Mesenchymal stem cell (in vitro differentiated cells and primary cell): ENCODE data around the gene RAB20.

ENCODE experiments used
- DNase-seq: peaks from one replicate; pipeline ENCODE4 v3.0.0-alpha.2; 2013
- H2AFZ ChIP-seq: one replicate; pipeline ENCODE4 v1.6.1; 2013; ENCODE audit warnings: low read depth, mild to moderate bottlenecking, control low read depth, inconsistent platforms, low read length, moderate library complexity
- H2AK5ac ChIP-seq: 2 replicates; pipeline ENCODE4 v1.6.1; 2013; ENCODE audit warnings: low read length, moderate library complexity, mild to moderate bottlenecking, inconsistent platforms; ENCODE audit not compliant: severe bottlenecking
- H2BK120ac ChIP-seq: one replicate; pipeline ENCODE4 v1.6.1; 2013; ENCODE audit warnings: low read depth, mild to moderate bottlenecking, inconsistent platforms, low read length, moderate library complexity
- H2BK12ac ChIP-seq, 2 experiments: one replicate each; pipeline ENCODE4 v1.6.1; 2013; ENCODE audit warnings: inconsistent platforms in 2 of 2, low read length in 2 of 2, mild to moderate bottlenecking in 2 of 2, moderate library complexity in 2 of 2, control low read depth in 1 of 2
- H2BK15ac ChIP-seq: one replicate; pipeline ENCODE4 v1.6.1; 2013; ENCODE audit warnings: mild to moderate bottlenecking, low read depth, inconsistent platforms; ENCODE audit not compliant: poor library complexity, severe bottlenecking
- H2BK5ac ChIP-seq: 2 replicates; pipeline ENCODE4 v1.6.1; 2013; ENCODE audit warnings: low read depth, mild to moderate bottlenecking, low read length, control low read depth, inconsistent platforms; ENCODE audit not compliant: poor library complexity, severe bottlenecking
- H3K14ac ChIP-seq, 2 experiments: one replicate each; pipeline ENCODE4 v1.6.1; 2013; ENCODE audit warnings: inconsistent platforms in 2 of 2, low read length in 2 of 2, control low read depth in 1 of 2, mild to moderate bottlenecking in 1 of 2, moderate library complexity in 1 of 2
- H3K18ac ChIP-seq, 2 experiments: one replicate each; pipeline ENCODE4 v1.6.1; 2013; ENCODE audit warnings: inconsistent platforms in 2 of 2, low read length in 2 of 2, control low read depth in 1 of 2, low read depth in 1 of 2, mild to moderate bottlenecking in 1 of 2
- H3K23ac ChIP-seq, 2 experiments: one replicate each; pipeline ENCODE4 v1.6.1; 2013; ENCODE audit warnings: inconsistent platforms in 2 of 2, low read length in 2 of 2, mild to moderate bottlenecking in 2 of 2, moderate library complexity in 2 of 2, control low read depth in 1 of 2
- H3K27ac ChIP-seq: 2 replicates; pipeline ENCODE4 v1.5.1; 2013; ENCODE audit warnings: mild to moderate bottlenecking, moderate library complexity, low read length, control low read depth, inconsistent platforms; ENCODE audit not compliant: poor library complexity, severe bottlenecking
- H3K27me3 ChIP-seq, 2 experiments: 2 replicates each; pipeline versions ENCODE4 v1.6.1 to v1.7.0; 2013; ENCODE audit warnings: low read length in 2 of 2, mild to moderate bottlenecking in 2 of 2, moderate library complexity in 2 of 2, control low read depth in 1 of 2, inconsistent platforms in 1 of 2; ENCODE audit not compliant: control insufficient read depth in 1 of 2, insufficient read depth in 1 of 2
- H3K36me3 ChIP-seq, 2 experiments: 2 replicates each; pipeline versions ENCODE4 v1.6.1 to v1.7.0; 2013; ENCODE audit warnings: low read length in 2 of 2, control low read depth in 1 of 2, inconsistent platforms in 1 of 2, low read depth in 1 of 2, mild to moderate bottlenecking in 1 of 2; ENCODE audit not compliant: insufficient read depth in 2 of 2, control insufficient read depth in 1 of 2
- H3K4ac ChIP-seq, 2 experiments: one replicate each; pipeline ENCODE4 v1.6.1; 2013; ENCODE audit warnings: inconsistent platforms in 2 of 2, low read length in 2 of 2, mild to moderate bottlenecking in 2 of 2, moderate library complexity in 2 of 2, control low read depth in 1 of 2, low read depth in 1 of 2
- H3K4me1 ChIP-seq: 2 replicates; pipeline ENCODE4 v1.6.1; 2013; ENCODE audit warnings: low read depth, low read length, control low read depth; ENCODE audit not compliant: control insufficient read depth, insufficient read depth
- H3K4me2 ChIP-seq: 2 replicates; pipeline ENCODE4 v1.6.1; 2013; ENCODE audit warnings: low read length, mild to moderate bottlenecking, inconsistent platforms; ENCODE audit not compliant: poor library complexity, severe bottlenecking
- H3K4me3 ChIP-seq, 2 experiments: 2 replicates each; pipeline versions ENCODE4 v1.5.1 to v1.7.0; 2013; ENCODE audit warnings: low read length in 2 of 2, mild to moderate bottlenecking in 2 of 2, control low read depth in 1 of 2, low read depth in 1 of 2; ENCODE audit not compliant: insufficient read depth in 1 of 2
- H3K79me1 ChIP-seq: replicated peaks from 2 replicates; pipeline ENCODE4 v1.6.1; 2013; ENCODE audit warnings: mild to moderate bottlenecking, control low read depth, low read length, inconsistent platforms; ENCODE audit not compliant: poor library complexity, severe bottlenecking
- H3K9ac ChIP-seq: 2 replicates; pipeline ENCODE4 v1.7.0; 2013; ENCODE audit warnings: mild to moderate bottlenecking, low read length, moderate library complexity
- H3K9me3 ChIP-seq: 2 replicates; pipeline ENCODE4 v1.7.0; 2013; ENCODE audit warnings: mild to moderate bottlenecking, low read length; ENCODE audit not compliant: control insufficient read depth
- H4K8ac ChIP-seq: one replicate; pipeline ENCODE4 v1.6.1; 2013; ENCODE audit warnings: inconsistent platforms, mild to moderate bottlenecking, low read length, moderate library complexity
- H4K91ac ChIP-seq: one replicate; pipeline ENCODE4 v1.6.1; 2013; ENCODE audit warnings: mild to moderate bottlenecking, low read length, inconsistent platforms
- WGBS: methylation state at CpG from one replicate; pipeline ENCODE4 v1.1.7; 2013; ENCODE audit warnings: mixed read lengths; 5-methylcytosine and 5-hydroxymethylcytosine counted together

The RAB20 gene

GRCh38 chr13:110557082-110557481, 4.4 kb downstream of the RAB20 start:
- no peak overlapping the region for H3K23ac ChIP-seq

GRCh38 chr13:110556224-110556606, 5.3 kb downstream of the RAB20 start:
- Histone ChIP-seq H3K18ac (no peak overlapping the region), H2BK12ac (no peak overlapping the region), H3K23ac (no peak overlapping the region), H2AFZ (no peak overlapping the region), H3K4me2 (no peak overlapping the region), H3K9me3 (peaks cover 9% of the 10 kb centered on the region), H2BK120ac (no peak overlapping the region), H4K91ac (no peak overlapping the region), H3K36me3 (peaks cover 0 to 3% of the 10 kb centered on the region in 2 experiments), H3K9ac (no peak overlapping the region), H3K14ac (no peak overlapping the region), H3K79me1 (peaks cover 15% of the 10 kb centered on the region), H4K8ac (no peak overlapping the region), H2AK5ac (no peak overlapping the region), H3K4me1 (peaks cover 4% of the 10 kb centered on the region), H3K27me3 (no peaks in the 10 kb centered on the region), H2BK5ac (no peak overlapping the region), H2BK15ac (no peak overlapping the region), H3K4ac (no peak overlapping the region), H3K27ac (no peak overlapping the region), H3K4me3 (no peak overlapping the region)
- DNase-seq, result no peak
- 100% methylated on average over 1 of the region's 1 CpG for WGBS

More at GRCh38 chr13:110557082-110557481, 4.4 kb downstream of the RAB20 start:
- H3K4me2 ChIP-seq, result no peak overlapping the region
- H3K79me1 ChIP-seq, result peaks cover 15% of the 10 kb centered on the region
- no peak overlapping the region for H2BK5ac ChIP-seq
- no peaks in the 10 kb centered on the region for H3K27me3 ChIP-seq
- H2AFZ ChIP-seq, result no peak overlapping the region
- no peak overlapping the region for H3K14ac ChIP-seq
- H3K27ac ChIP-seq, result no peak overlapping the region
- no peak overlapping the region for H2BK15ac ChIP-seq
- peaks cover 9% of the 10 kb centered on the region for H3K9me3 ChIP-seq
- H2BK12ac ChIP-seq, result no peak overlapping the region
- H3K4ac ChIP-seq, result no peak overlapping the region
- H3K36me3 ChIP-seq, result peaks cover 0 to 3% of the 10 kb centered on the region in 2 experiments
- no peak overlapping the region for H4K91ac ChIP-seq
- no peak overlapping the region for H2BK120ac ChIP-seq
- no peak overlapping the region for H3K18ac ChIP-seq
- 92% methylated on average over 5 of the region's 5 CpGs for WGBS
- H3K4me3 ChIP-seq, result no peak overlapping the region
- no peak overlapping the region for H3K9ac ChIP-seq
- H2AK5ac ChIP-seq, result no peak overlapping the region
- no peak for DNase-seq
- no peak overlapping the region for H4K8ac ChIP-seq
- peaks cover 5% of the 10 kb centered on the region for H3K4me1 ChIP-seq

GRCh38 chr13:110555601-110556223, 5.8 kb downstream of the RAB20 start:
- Histone ChIP-seq H3K4me3 (no peak overlapping the region), H3K27ac (no peak overlapping the region), H3K4me1 (no peaks in the 10 kb centered on the region), H3K18ac (no peak overlapping the region), H2AFZ (no peak overlapping the region), H3K27me3 (no peaks in the 10 kb centered on the region), H3K79me1 (peaks cover 15% of the 10 kb centered on the region), H2BK120ac (no peak overlapping the region), H3K9me3 (peaks cover 9% of the 10 kb centered on the region), H4K8ac (no peak overlapping the region), H2AK5ac (no peak overlapping the region), H3K36me3 (peaks cover 0 to 3% of the 10 kb centered on the region in 2 experiments), H4K91ac (peak overlapping the region; percentile 5), H3K23ac (peak overlapping the region in 1 of 2 experiments; percentile 24), H3K4me2 (no peak overlapping the region), H3K14ac (no peak overlapping the region), H3K4ac (peak overlapping the region in 1 of 2 experiments; percentile 59), H2BK5ac (no peak overlapping the region), H2BK15ac (peak overlapping the region; percentile 26), H3K9ac (no peak overlapping the region), H2BK12ac (no peak overlapping the region)
- DNase-seq, result no peak
- 95% methylated on average over 16 of the region's 16 CpGs for WGBS

GRCh38 chr13:110554946-110555345, 6.6 kb downstream of the RAB20 start:
- H3K14ac ChIP-seq, result no peak overlapping the region
- no peak overlapping the region for H4K8ac ChIP-seq
- no peak overlapping the region for H3K9ac ChIP-seq
- H2AFZ ChIP-seq, result no peak overlapping the region
- no peak overlapping the region for H2BK5ac ChIP-seq
- WGBS, result 91% methylated on average over 15 of the region's 16 CpGs
- H4K91ac ChIP-seq, result no peak overlapping the region
- no peak overlapping the region for H3K4ac ChIP-seq
- no peak overlapping the region for H3K27ac ChIP-seq
- no peaks in the 10 kb centered on the region for H3K27me3 ChIP-seq
- H2AK5ac ChIP-seq, result no peak overlapping the region
- no peak for DNase-seq
- peaks cover 0 to 3% of the 10 kb centered on the region in 2 experiments for H3K36me3 ChIP-seq
- H3K9me3 ChIP-seq, result peaks cover 9% of the 10 kb centered on the region
- H3K4me1 ChIP-seq, result no peaks in the 10 kb centered on the region
- no peak overlapping the region for H3K4me3 ChIP-seq
- H2BK15ac ChIP-seq, result peak overlapping the region; percentile 26
- no peak overlapping the region for H3K23ac ChIP-seq
- H2BK12ac ChIP-seq, result no peak overlapping the region
- H3K4me2 ChIP-seq, result no peak overlapping the region
- peaks cover 18% of the 10 kb centered on the region for H3K79me1 ChIP-seq
- H3K18ac ChIP-seq, result no peak overlapping the region
- H2BK120ac ChIP-seq, result no peak overlapping the region
